ENCODE data around the gene DAW1. TPM values are rescaled to one million over a fixed set of nuclear protein-coding genes. Genes with fewer than 3 reads are reported as not detected.

The DAW1 gene
- total RNA-seq, 5 donors from 2014 or later (not counting 1 experiment from before 2014, with no cell fraction given): not detected

DNA sequence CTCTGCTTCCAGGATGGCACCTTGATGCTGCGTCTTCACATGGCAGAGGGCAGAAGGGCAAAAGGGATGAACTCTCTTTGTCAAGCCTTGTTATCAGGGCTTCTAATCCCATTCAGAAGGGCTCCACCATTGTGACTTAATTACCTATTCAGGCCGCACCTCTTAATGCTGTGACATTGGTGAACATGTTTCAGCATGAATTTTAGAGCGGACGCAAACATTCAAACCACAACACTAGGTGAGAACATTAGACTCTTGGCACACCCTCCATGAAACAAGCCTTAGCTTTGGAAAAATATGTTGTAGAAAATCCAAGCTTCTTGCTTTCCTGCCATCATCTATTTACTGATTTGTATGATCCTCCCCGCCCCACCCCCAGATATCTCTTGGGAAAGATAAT is 17.9 kb downstream of the DAW1 start:
- no peak overlapping the region for H3K27ac Mint-ChIP-seq
- no peaks in the 10 kb centered on the region for H3K9me3 Mint-ChIP-seq
- H3K36me3 Mint-ChIP-seq: no peaks in the 10 kb centered on the region
- Histone ChIP-seq H3K27me3 (replicated peaks in 1 of 2; ENCODE audit: control insufficient read depth in 2 of 2, extremely low read depth in 1 of 2, insufficient read depth in 2 of 2, low read length in 1 of 2) (peaks cover 0 to 4% of the 10 kb centered on the region in 2 experiments), H3K36me3 (ENCODE audit: control insufficient read depth in 2 of 2, extremely low read depth in 1 of 2, insufficient read depth in 1 of 2, low read length in 1 of 2) (no peaks in the 10 kb centered on the region), H3K4me1 (ENCODE audit: control insufficient read depth in 1 of 2, extremely low read depth in 1 of 2, insufficient read depth in 2 of 2, low read length in 2 of 2) (no peaks in the 10 kb centered on the region), H3K27ac (ENCODE audit: low read length) (no peak overlapping the region), H3K9me3 (no peaks in the 10 kb centered on the region), H3K4me3 (ENCODE audit: control insufficient read depth in 1 of 2, extremely low read depth in 1 of 2, low read length in 1 of 2) (no peak overlapping the region)
- peaks cover 0 to 2% of the 10 kb centered on the region in 2 donors for H3K27me3 Mint-ChIP-seq
- ChIA-PET CTCF (interaction anchor here (0.5 to 2.2 kb wide), 5 partner anchors 10 to 231 kb away, joined by 3 to 8 read pairs (median 6); no protein-coding TSS in a partner anchor), POLR2A (no interaction called here)
- no peak for DNase-seq
- ATAC-seq (replicated peaks in 1 of 4): no peak
- WGBS (ENCODE audit: insufficient coverage): 86% methylated on average over 1 of the region's 5 CpGs
- no peak overlapping the region for H3K4me3 Mint-ChIP-seq
- no peaks in the 10 kb centered on the region for H3K4me1 Mint-ChIP-seq

GRCh38 chr2:227890495-227891079 is 19.2 kb downstream of the DAW1 start:
- no peaks in the 10 kb centered on the region for H3K36me3 Mint-ChIP-seq
- ATAC-seq (replicated peaks in 1 of 4) (no peak), DNase-seq (peak in 1 of 35 experiments; percentile 58)
- H3K4me1 Mint-ChIP-seq: no peaks in the 10 kb centered on the region
- no peaks in the 10 kb centered on the region for H3K27me3 ChIP-seq (replicated peaks in 1 of 2; ENCODE audit: control insufficient read depth in 2 of 2, extremely low read depth in 1 of 2, insufficient read depth in 2 of 2, low read length in 1 of 2)
- no peak overlapping the region for H3K27ac Mint-ChIP-seq
- no peaks in the 10 kb centered on the region for H3K9me3 ChIP-seq
- no CpG with 5 or more reads among the region's 2 CpGs for WGBS (ENCODE audit: insufficient coverage)
- ChIA-PET POLR2A (no interaction called here), CTCF (interaction anchor here (0.6 to 2.1 kb wide), 18 partner anchors 8 to 1386 kb away, joined by 3 to 10 read pairs (median 4); no protein-coding TSS in a partner anchor)
- no peak overlapping the region for H3K4me3 ChIP-seq (ENCODE audit: control insufficient read depth in 1 of 2, extremely low read depth in 1 of 2, low read length in 1 of 2)
- H3K36me3 ChIP-seq (ENCODE audit: control insufficient read depth in 2 of 2, extremely low read depth in 1 of 2, insufficient read depth in 1 of 2, low read length in 1 of 2): no peaks in the 10 kb centered on the region
- H3K4me1 ChIP-seq (ENCODE audit: control insufficient read depth in 1 of 2, extremely low read depth in 1 of 2, insufficient read depth in 2 of 2, low read length in 2 of 2): no peaks in the 10 kb centered on the region
- H3K4me3 Mint-ChIP-seq: no peak overlapping the region
- peaks cover 2 to 5% of the 10 kb centered on the region in 2 donors for H3K27me3 Mint-ChIP-seq
- no peak overlapping the region for H3K27ac ChIP-seq (ENCODE audit: low read length)
- H3K9me3 Mint-ChIP-seq: no peaks in the 10 kb centered on the region

- H3K4me1 Mint-ChIP-seq: no peaks in the 10 kb centered on the region
- Histone ChIP-seq H3K27ac (ENCODE audit: low read length) (no peak overlapping the region), H3K36me3 (ENCODE audit: control insufficient read depth in 2 of 2, extremely low read depth in 1 of 2, insufficient read depth in 1 of 2, low read length in 1 of 2) (no peaks in the 10 kb centered on the region), H3K9me3 (no peaks in the 10 kb centered on the region), H3K27me3 (replicated peaks in 1 of 2; ENCODE audit: control insufficient read depth in 2 of 2, extremely low read depth in 1 of 2, insufficient read depth in 2 of 2, low read length in 1 of 2) (no peaks in the 10 kb centered on the region), H3K4me1 (ENCODE audit: control insufficient read depth in 1 of 2, extremely low read depth in 1 of 2, insufficient read depth in 2 of 2, low read length in 2 of 2) (no peaks in the 10 kb centered on the region), H3K4me3 (ENCODE audit: control insufficient read depth in 1 of 2, extremely low read depth in 1 of 2, low read length in 1 of 2) (no peak overlapping the region)
- no peak overlapping the region for H3K27ac Mint-ChIP-seq
- peaks cover 2 to 6% of the 10 kb centered on the region in 2 donors for H3K27me3 Mint-ChIP-seq
- ATAC-seq (replicated peaks in 1 of 4) (no peak), DNase-seq (no peak)
- H3K9me3 Mint-ChIP-seq: no peaks in the 10 kb centered on the region
- no CpG with 5 or more reads among the region's 2 CpGs for WGBS (ENCODE audit: insufficient coverage)
- H3K36me3 Mint-ChIP-seq: no peaks in the 10 kb centered on the region
- ChIA-PET CTCF (interaction anchor here in 1 of 2 donors (0.6 to 0.7 kb wide), 2 partner anchors 526 to 736 kb away, joined by 3 to 5 read pairs; no protein-coding TSS in a partner anchor), POLR2A (no interaction called here)
- no peak overlapping the region for H3K4me3 Mint-ChIP-seq
Measured at GRCh38 chr2:227891673-227892072, 20.2 kb downstream of the DAW1 start.

GRCh38 chr2:227903381-227903780 is 31.9 kb downstream of the DAW1 start:
- H3K4me3 ChIP-seq (ENCODE audit: control insufficient read depth in 1 of 2, extremely low read depth in 1 of 2, low read length in 1 of 2): no peak overlapping the region
- H3K9me3 ChIP-seq: no peaks in the 10 kb centered on the region
- no peaks in the 10 kb centered on the region for H3K4me1 ChIP-seq (ENCODE audit: control insufficient read depth in 1 of 2, extremely low read depth in 1 of 2, insufficient read depth in 2 of 2, low read length in 2 of 2)
- ATAC-seq (replicated peaks in 1 of 4): no peak
- no peak overlapping the region for H3K27ac Mint-ChIP-seq
- H3K27me3 Mint-ChIP-seq: peaks cover 3 to 4% of the 10 kb centered on the region in 2 donors
- H3K4me3 Mint-ChIP-seq: no peak overlapping the region
- peaks cover 0 to 4% (median 0%) of the 10 kb centered on the region in 3 donors for H3K9me3 Mint-ChIP-seq
- H3K27me3 ChIP-seq (replicated peaks in 1 of 2; ENCODE audit: control insufficient read depth in 2 of 2, extremely low read depth in 1 of 2, insufficient read depth in 2 of 2, low read length in 1 of 2): no peaks in the 10 kb centered on the region
- no peaks in the 10 kb centered on the region for H3K36me3 ChIP-seq (ENCODE audit: control insufficient read depth in 2 of 2, extremely low read depth in 1 of 2, insufficient read depth in 1 of 2, low read length in 1 of 2)
- no peak for DNase-seq
- ChIA-PET POLR2A (interaction anchor here in 1 of 2 donors (0.6 kb wide), 1 partner anchor 179 kb away, joined by 3 read pairs; no protein-coding TSS in a partner anchor), CTCF (interaction anchor here in 1 of 2 donors (0.9 kb wide), 1 partner anchor 13 kb away, joined by 4 read pairs; no protein-coding TSS in a partner anchor)
- whole genome bisulfite sequencing (ENCODE audit: insufficient coverage): 40% methylated on average over 1 of the region's 2 CpGs
- no peaks in the 10 kb centered on the region for H3K4me1 Mint-ChIP-seq
- no peak overlapping the region for H3K27ac ChIP-seq (ENCODE audit: low read length)
- H3K36me3 Mint-ChIP-seq: no peaks in the 10 kb centered on the region

GRCh38 chr2:227906991-227907390 is 35.6 kb downstream of the DAW1 start:
- H3K27me3 ChIP-seq (replicated peaks in 1 of 2; ENCODE audit: control insufficient read depth in 2 of 2, extremely low read depth in 1 of 2, insufficient read depth in 2 of 2, low read length in 1 of 2): no peaks in the 10 kb centered on the region
- POLR2A ChIA-PET: no interaction called here
- DNase-seq: no peak
- Mint-ChIP-seq H3K27ac (no peak overlapping the region), H3K4me1 (no peaks in the 10 kb centered on the region), H3K36me3 (no peaks in the 10 kb centered on the region), H3K4me3 (no peak overlapping the region), H3K27me3 (no peaks in the 10 kb centered on the region), H3K9me3 (peaks cover 0 to 4% (median 0%) of the 10 kb centered on the region in 3 donors)
- ATAC-seq (replicated peaks in 1 of 4): no peak
- no peaks in the 10 kb centered on the region for H3K36me3 ChIP-seq (ENCODE audit: control insufficient read depth in 2 of 2, extremely low read depth in 1 of 2, insufficient read depth in 1 of 2, low read length in 1 of 2)
- WGBS (ENCODE audit: insufficient coverage): no CpG with 5 or more reads among the region's 1 CpG
- CTCF ChIA-PET: no interaction called here
- no peak overlapping the region for H3K27ac ChIP-seq (ENCODE audit: low read length)
- H3K4me3 ChIP-seq (ENCODE audit: control insufficient read depth in 1 of 2, extremely low read depth in 1 of 2, low read length in 1 of 2): no peak overlapping the region
- no peaks in the 10 kb centered on the region for H3K9me3 ChIP-seq
- no peaks in the 10 kb centered on the region for H3K4me1 ChIP-seq (ENCODE audit: control insufficient read depth in 1 of 2, extremely low read depth in 1 of 2, insufficient read depth in 2 of 2, low read length in 2 of 2)

GRCh38 chr2:227908266-227909054 is 37.0 kb downstream of the DAW1 start:
- DNase-seq: no peak
- WGBS (ENCODE audit: insufficient coverage): no CpG with 5 or more reads among the region's 7 CpGs
- peaks cover 0 to 4% of the 10 kb centered on the region in 2 donors for H3K27me3 Mint-ChIP-seq
- Histone ChIP-seq H3K27ac (ENCODE audit: low read length) (no peak overlapping the region), H3K9me3 (no peaks in the 10 kb centered on the region), H3K27me3 (replicated peaks in 1 of 2; ENCODE audit: control insufficient read depth in 2 of 2, extremely low read depth in 1 of 2, insufficient read depth in 2 of 2, low read length in 1 of 2) (no peaks in the 10 kb centered on the region), H3K4me1 (ENCODE audit: control insufficient read depth in 1 of 2, extremely low read depth in 1 of 2, insufficient read depth in 2 of 2, low read length in 2 of 2) (no peaks in the 10 kb centered on the region), H3K36me3 (ENCODE audit: control insufficient read depth in 2 of 2, extremely low read depth in 1 of 2, insufficient read depth in 1 of 2, low read length in 1 of 2) (no peaks in the 10 kb centered on the region), H3K4me3 (ENCODE audit: control insufficient read depth in 1 of 2, extremely low read depth in 1 of 2, low read length in 1 of 2) (no peak overlapping the region)
- no peaks in the 10 kb centered on the region for H3K36me3 Mint-ChIP-seq
- H3K4me1 Mint-ChIP-seq: no peaks in the 10 kb centered on the region
- no peak for ATAC-seq (replicated peaks in 1 of 4)
- CTCF ChIA-PET: no interaction called here
- no peak overlapping the region for H3K27ac Mint-ChIP-seq
- POLR2A ChIA-PET: no interaction called here
- H3K4me3 Mint-ChIP-seq: no peak overlapping the region
- H3K9me3 Mint-ChIP-seq: peaks cover 0 to 4% (median 0%) of the 10 kb centered on the region in 3 donors
